Left kidney (tissue), 2 donors: ENCODE measurements around the gene AGRN. TPM values are rescaled to one million over a fixed set of nuclear protein-coding genes. Genes with fewer than 3 reads are reported as not detected.
"Not testable (repeated sequence)": the region's sequence is repeated elsewhere in the genome, so short reads cannot be mapped to it uniquely, and the experiment has no call there.

Experiments
- DNase-seq: peaks from one replicate; pipeline ENCODE4 v3.0.0-alpha.2; 2013
- polyA plus RNA-seq: library from polyadenylated mRNA; unstranded; fragments of 120-200 nt; gene quantifications from one replicate; pipeline ENCODE4 v1.2.1, GENCODE V29; 2013; ENCODE audit not compliant: insufficient read length

The AGRN gene
- polyA plus RNA-seq, 1 donor: 223 TPM

DNA sequence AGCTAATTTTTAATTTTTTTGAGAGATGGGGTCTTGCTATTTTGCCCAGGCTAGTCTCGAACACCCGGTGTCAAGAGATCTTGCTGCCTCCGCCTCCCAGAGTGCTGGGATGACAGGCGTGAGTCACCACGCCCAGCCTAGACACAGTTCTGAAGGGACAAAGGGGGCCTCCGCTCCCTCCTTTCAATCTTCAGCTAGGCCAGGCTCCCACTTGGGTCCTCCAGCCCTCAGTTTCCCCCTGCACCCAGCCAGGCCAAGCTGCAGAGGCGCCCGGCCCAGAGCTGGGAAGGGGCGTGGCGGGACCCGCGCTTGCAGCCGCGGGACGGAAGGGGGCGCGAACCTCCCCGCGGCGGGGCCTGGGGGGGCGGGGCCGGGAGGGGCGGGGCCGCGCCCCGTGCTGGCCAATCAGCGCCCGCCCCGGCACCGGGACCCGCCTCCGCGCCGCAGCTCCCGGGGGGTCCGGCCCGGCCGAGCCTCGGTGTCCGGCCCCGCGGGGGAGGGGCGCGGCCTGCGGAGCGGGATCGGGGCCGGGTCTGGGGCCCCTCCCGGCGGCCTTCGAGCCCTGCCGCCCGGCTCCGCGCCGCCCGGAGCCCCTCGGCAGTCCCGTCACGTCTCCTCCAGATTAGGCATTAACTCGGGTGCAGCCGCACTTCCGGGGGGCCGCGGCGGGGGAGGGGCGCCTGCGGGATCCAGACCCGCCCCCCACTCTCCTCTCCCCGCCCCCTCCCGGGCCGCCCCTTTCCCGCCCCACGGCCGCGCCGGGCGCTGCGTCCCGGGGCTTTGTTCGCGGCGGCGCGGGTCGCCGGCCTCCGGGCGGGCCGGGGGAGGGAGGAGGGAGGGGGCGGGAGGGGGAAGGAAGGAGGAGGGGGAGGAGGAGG is 559 bp upstream of the AGRN start:
- DNase-seq: peak; percentile 80

- DNase-seq: no peak
Measured at GRCh38 chr1:1020415-1021009, 592 bp downstream of the AGRN start.

- DNase-seq: no peak
Measured at GRCh38 chr1:1021010-1021919, 1.3 kb downstream of the AGRN start.

DNA sequence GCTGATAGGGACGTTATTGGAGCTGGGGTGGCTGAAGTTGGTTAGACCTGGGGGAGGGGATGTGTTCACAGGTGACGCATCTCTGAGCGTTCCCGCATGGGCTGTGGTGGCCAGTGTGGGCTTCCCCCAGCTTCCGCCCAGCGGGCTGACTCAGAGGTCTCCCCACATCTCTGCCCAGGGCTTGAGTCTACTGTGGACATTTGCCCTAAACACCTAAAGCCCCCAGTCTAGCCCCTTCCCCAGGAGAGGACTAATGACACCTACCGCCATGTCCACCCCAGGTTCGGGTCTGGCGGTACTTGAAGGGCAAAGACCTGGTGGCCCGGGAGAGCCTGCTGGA is 2.0 kb downstream of the AGRN start:
- DNase-seq: no peak

- no peak for DNase-seq
Measured at GRCh38 chr1:1022302-1023009, 2.5 kb downstream of the AGRN start.

DNA sequence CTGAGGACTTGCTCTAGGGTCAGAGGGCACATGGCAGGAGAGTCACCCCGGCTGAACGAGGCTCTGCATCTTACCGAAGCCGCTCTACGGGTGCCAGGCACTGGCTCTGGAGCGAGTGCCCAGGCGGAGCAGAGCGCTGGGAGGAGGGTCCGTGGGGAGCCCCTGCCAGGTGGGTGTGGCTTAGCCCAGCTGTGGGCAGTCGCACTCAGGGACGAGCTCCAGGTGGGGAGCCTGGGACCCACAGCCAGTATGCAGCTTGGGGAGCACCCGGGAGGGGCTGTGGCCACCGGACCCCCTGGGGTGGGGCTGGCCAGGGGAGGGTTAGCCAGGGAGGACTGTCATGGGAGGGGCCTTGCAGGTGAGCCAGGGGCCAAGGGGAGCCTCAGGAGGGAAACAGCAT is 3.8 kb downstream of the AGRN start:
- no peak for DNase-seq

DNA sequence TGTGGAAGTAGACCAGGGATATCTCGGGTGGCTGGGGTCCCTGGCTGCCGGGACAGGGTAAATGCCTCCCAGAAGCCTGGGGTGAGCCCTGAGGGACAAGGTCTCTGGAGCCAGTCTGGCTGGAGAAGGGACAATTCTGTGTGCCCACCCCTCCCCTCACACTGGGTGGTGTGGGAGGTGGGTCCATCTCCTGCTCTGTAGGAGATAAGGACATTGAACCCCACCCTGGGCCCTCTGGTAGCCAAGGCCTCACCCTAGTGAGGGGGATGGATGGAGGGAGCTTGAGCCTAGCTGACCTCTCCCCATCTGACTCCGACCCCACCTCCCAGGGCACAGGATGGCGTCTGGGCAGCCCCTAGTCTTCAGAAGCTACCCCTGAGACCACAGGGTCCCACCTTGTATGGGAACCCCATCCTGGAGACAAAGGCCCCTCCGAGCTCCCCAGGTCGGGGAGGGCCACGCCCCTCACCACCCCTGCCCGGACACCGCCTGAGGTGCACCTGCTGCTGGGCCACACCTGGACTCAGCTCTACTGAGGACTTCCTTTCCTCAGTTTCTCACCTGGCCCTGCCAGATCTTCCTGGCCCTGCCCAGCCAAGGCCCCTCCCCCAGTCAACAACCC is 4.3 kb downstream of the AGRN start:
- DNase-seq: no peak

GRCh38 chr1:1024771-1025699 is 5.1 kb downstream of the AGRN start:
- DNase-seq: peak; percentile 76

DNA sequence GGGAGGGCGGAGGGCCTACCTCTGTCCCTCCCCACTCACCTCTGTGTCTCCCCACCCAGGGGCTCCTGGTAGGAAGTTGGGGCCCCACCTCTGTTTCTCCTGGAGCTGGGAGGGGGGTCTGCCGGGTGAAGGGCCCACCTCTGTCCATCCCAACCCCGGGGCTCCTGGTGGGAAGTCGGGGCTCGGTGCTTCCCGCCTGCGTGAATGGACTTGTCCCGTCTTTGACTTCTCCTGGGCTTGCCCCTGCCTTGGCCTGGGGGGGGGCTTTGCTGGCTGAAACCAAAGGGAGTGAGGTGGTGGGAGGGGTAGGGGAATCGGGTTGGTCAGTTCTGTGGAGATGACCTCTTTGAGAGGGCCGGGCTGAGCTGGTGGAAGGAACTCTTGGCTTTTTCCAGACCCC is 5.8 kb downstream of the AGRN start:
- DNase-seq: no peak

GRCh38 chr1:1026599-1027413 is 6.9 kb downstream of the AGRN start:
- no peak for DNase-seq

DNA sequence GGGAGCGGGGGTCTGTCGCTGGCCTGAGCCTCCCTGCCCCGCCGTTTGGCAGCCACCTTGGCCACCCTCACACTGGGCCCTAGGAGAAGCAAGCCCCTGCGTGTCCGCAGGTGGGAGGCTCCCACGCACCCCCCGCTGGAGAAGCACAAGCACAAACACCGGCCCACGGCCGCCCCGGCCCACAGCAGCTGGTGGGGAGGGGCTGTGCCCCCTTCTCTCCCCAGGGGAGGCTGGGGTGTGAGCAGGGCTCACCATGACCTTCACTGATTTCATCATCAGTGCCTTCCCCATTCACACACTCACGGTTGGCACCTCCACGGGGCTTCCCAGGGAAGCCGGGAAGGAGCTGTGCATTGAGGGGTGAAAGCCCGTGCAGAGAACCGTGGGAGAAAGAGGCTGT is 7.9 kb downstream of the AGRN start:
- DNase-seq: no peak

GRCh38 chr1:1030867-1031658 is 11.1 kb downstream of the AGRN start:
- DNase-seq: not testable (repeated sequence)

- no peak for DNase-seq
Measured at GRCh38 chr1:1031659-1032235, 11.8 kb downstream of the AGRN start.

- no peak for DNase-seq
Measured at GRCh38 chr1:1032424-1032823, 12.5 kb downstream of the AGRN start.

- peak; percentile 89 for DNase-seq
Measured at GRCh38 chr1:1033009-1033587, 13.2 kb downstream of the AGRN start.

- DNase-seq: no peak
Measured at GRCh38 chr1:1033731-1034438, 14.0 kb downstream of the AGRN start.

DNA sequence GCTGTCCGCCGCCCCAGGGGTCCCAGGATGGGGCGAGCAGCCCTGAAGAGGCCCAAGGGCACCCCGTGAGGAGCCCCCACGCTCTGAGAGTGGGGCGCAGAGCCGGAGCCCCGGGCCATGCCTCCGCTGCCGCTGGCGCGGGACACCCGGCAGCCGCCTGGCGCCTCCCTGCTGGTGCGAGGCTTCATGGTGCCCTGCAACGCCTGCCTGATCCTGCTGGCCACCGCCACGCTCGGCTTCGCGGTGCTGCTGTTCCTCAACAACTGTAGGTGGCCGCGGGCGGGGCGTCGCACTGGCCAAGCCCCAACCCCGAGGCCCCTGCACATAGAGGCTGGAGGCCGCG is 14.5 kb downstream of the AGRN start:
- DNase-seq: no peak
